Measurements from ENCODE around the gene PPAN.

Gene PPAN

GRCh38 chr19:10114651-10115391, 8.7 kb downstream of the PPAN start:
- no peak for DNase-seq (ENCODE audit: low spot score)

DNA sequence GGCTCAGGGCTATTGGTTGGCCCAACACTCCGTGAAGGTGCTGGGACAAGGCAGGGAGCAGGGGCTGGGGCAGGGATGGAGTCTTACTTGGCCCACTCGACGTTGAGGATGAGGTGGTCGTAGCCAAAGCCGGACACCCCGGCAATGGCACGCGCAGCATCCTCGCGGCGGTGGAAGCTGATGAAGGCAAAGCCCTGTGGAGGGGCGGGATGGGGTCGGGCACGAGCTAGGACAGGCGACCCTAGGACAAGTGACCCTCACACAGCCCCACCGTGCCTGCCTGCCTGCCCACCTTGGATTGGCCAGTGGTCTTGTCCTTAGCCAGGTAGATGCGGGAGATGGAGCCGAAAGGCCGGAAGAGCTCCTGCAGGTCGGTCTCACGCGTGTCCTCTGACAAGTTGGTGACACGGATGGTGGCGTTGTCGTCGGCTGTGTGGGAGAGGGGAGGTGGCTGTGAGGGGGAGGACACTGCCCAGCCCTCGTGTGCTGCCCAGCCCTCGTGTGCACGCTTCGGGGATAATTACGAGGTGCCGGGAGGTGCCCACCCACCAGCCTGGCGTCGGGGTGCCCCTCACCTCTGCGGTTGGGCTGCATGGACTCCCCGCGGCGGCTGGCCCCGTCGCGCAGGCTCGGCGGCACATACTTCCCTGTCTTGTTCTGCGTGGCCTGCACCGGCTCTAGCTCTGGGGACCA, 9.4 kb downstream of the PPAN start:
- DNase-seq (ENCODE audit: low spot score), result no peak

DNA sequence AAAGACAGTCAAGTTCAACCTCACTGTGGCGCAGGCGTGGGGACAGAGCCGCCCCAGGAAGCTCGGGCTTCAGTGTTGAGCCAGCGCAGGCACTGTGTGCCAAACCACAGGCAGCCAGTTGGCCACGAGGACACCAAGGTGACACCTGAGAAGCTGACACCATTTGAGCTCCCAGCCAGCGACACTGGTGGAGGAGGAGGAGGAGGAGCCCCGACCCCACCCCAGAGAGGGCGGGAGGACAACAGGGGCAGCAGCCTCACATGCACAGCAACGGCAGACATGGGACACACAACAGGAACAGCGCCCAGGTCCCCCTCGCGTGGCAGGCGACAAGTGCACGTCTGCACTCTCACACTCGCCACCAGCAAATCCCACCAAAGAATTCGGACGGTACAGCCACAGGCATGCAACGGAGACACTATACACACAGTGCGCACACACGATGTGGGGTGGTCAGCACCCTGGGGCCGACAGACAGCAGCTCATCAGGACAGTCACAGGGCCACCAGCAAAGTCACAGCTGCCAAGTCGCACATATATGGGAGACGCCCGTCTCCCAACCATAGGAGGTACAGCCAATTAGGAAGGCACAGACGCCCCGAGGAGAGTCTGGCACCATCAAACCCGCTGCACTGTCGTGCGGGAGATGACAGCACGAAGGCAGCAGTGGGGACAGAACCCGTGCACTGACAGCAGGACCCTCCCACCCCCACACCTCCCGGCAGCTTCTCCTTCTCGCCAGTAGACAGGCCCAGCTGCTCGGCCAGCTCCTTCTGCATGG, 10.1 kb downstream of the PPAN start:
- DNase-seq (ENCODE audit: low spot score), result no peak

DNA sequence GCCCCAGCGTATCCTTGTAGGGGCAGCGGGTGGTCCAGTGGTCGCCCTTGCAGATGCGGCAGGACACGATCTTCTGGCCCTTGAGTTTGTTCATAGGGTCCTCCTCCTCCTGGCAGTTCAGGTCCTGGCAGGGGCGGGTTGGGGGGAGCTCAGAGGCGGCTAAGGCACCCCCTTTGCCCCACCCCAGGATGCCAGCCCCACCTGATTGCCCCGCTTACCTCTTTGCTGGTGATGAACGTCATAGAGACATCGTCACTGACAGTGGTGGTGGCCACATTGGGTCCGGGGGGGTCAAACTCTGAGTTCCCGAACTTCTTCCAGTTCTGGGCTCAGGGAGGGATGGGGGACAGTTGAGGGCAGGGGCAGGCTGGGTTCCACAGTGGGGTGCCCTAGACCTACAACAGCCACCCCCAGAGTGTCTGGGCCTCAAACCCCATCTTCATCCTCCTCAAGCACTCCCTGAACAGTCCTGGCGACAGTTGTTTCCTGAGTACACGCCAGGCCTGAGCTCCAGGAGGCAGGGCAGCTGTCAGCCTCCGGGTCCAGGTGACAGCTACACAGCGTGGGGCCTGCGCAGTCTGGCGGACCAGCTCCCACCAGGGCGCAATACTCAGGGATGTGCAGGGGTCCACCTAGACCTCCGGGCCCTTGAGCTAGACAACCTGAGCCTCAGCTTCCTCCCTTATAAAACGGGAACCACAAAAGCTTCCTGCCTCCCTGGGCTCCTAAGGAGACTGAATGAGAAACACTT, 10.9 kb downstream of the PPAN start:
- no peak for DNase-seq (ENCODE audit: low spot score)

- DNase-seq (ENCODE audit: low spot score), result peak; percentile 21
These were observed 12.8 kb downstream of the PPAN start for GRCh38 chr19:10118960-10119359.

DNA sequence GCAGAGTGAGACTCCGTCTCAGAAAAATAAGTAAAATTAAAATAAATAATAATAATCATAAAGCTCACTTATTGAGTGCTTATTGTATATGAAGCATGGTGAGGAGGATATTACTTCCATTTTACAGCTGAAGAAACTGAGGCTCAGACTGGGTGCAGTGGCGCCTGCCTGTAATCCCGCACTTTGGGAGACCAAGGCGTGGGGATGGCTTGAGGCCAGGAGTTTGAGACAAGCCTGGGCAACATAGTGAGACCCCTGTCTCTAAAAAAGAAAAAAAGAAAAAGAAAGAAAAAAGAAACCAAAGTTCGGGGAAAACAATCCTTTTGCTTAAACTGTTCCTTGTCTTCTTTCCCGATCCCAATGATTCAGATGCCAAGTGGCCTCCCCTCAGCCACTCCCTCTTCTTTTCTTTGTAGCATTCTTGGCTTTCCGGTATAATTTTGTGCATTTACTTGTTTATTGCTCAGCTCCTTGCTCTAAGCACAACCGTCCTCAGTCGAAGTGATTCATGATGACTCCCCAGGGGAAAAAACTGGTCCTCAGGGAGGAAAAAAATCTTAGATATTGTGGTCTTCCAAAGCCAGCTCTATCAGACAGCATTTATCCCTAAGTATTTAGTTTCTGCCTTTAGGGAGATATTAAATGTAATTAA, 14.5 kb downstream of the PPAN start:
- peak; percentile 48 for DNase-seq (ENCODE audit: low spot score)

GRCh38 chr19:10122045-10122444, 15.9 kb downstream of the PPAN start:
- no peak for DNase-seq (ENCODE audit: low spot score)

- no peak for DNase-seq (ENCODE audit: low spot score)
These were observed 18.3 kb downstream of the PPAN start for GRCh38 chr19:10124429-10124828.

GRCh38 chr19:10126213-10126639, 20.1 kb downstream of the PPAN start:
- DNase-seq (ENCODE audit: low spot score), result no peak

- DNase-seq (ENCODE audit: low spot score), result no peak
These were observed 26.7 kb downstream of the PPAN start for GRCh38 chr19:10132905-10133304.

GRCh38 chr19:10133596-10133995, 27.4 kb downstream of the PPAN start:
- no peak for DNase-seq (ENCODE audit: low spot score)

GRCh38 chr19:10134040-10134439, 27.9 kb downstream of the PPAN start:
- no peak for DNase-seq (ENCODE audit: low spot score)

GRCh38 chr19:10135551-10136334, 29.6 kb downstream of the PPAN start:
- no peak for DNase-seq (ENCODE audit: low spot score)

- no peak for DNase-seq (ENCODE audit: low spot score)
These were observed 30.8 kb downstream of the PPAN start for GRCh38 chr19:10136936-10137335.

GRCh38 chr19:10137751-10138682, 31.9 kb downstream of the PPAN start:
- DNase-seq (ENCODE audit: low spot score), result no peak

DNA sequence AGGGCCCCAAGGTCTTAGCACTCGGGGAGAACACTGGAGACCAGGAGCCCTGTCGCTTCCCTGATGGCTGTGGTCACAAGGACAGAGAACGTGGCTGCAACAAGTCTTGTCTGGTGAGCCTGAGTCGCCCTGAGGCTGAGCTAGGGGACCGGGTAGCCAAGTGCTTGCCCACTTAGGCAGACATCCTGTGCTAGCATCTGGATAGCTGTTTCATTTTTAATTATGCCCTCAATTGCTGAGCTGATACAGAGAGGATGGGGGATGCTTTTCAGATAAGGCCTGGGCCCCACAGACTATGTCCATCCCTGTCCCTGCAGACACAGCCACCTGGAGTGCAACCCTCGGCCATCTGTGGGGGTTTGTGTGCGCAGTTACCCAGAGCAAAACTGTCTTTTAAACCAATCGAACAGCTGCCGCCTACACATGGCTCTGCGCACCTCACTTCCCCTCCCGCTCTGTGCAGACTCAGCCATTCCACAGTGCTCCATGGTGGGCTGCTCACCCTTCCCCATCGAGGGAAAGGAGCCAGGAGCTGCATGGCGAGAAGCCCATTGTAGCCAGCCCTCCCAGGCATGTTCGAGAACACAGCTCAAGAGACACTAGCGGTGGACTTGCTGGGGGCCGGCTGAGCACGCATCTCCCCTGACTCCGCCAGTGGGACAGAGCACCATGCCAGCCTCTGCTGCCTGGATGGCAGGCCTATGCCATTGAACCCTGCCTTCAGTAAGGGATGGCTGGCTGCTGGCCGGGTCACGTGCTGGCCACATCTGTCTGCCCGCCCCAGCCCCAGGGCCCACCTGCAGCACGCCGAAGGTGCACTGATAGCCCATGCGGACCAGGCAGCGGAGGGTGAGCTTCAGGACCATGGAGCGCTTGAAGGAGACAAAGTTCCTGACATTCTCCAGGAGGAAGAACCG, 33.0 kb downstream of the PPAN start:
- no peak for DNase-seq (ENCODE audit: low spot score)

DNA sequence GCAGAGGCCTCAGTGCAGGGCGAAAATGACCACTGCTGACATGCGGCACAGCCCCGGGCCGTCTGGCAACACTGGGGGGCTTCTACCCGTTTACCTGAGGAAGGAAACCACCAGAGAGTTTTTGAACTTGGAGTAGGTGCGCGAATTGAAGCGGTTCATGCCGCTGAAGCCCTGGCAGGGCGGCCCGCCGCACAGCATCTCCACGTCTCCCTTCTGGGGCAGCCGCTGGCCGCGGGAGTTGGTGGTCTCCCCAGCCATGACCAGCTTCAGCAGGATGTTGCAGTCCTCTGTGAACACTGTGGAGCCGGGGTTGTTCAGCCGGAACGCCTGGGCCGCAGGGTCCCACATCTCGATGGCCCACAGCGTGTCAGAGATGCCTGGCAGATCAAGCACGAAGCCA, 33.8 kb downstream of the PPAN start:
- no peak for DNase-seq (ENCODE audit: low spot score)

GRCh38 chr19:10141479-10141878, 35.3 kb downstream of the PPAN start:
- DNase-seq (ENCODE audit: low spot score), result no peak

DNA sequence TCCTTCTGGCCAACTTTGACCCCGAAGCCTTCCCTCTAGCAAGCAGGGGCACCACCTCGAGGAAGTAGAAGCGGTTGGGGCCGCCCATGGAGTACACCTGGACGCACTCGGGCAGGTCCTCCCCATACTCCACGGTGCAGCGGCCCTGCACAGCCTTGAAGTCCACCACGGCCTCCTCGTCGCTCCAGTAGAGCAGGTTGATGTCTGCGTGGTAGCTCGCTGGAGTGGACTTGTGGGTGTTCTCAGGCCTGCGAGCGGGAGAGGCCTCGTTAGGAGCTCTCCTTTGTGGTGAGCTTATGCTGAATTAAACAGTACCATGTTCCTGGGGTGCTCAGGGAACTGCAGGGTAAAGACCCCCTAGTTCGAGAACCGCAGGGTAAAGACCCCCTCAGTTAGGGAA, 35.8 kb downstream of the PPAN start:
- no peak for DNase-seq (ENCODE audit: low spot score)
